Left ventricle myocardium inferior (tissue), 1 donor: Measurements from ENCODE around the gene EEF1AKMT4. TPM values are rescaled to one million over a fixed set of nuclear protein-coding genes. Genes with fewer than 3 reads are reported as not detected.

Source experiments
- DNase-seq: peaks from one replicate; pipeline ENCODE4 v3.0.0-alpha.2; 2020
- H3K27ac ChIP-seq: fragments of 200-600 bp; replicated peaks from 2 replicates; pipeline ENCODE4 v1.8.0; 2021
- H3K27me3 ChIP-seq: fragments of 200-600 bp; 2 replicates; pipeline ENCODE4 v1.8.0; 2021; ENCODE audit warnings: low read depth
- H3K36me3 ChIP-seq: fragments of 200-600 bp; 2 replicates; pipeline ENCODE4 v1.8.0; 2021
- H3K4me1 ChIP-seq: fragments of 200-600 bp; 2 replicates; pipeline ENCODE4 v1.8.0; 2021
- H3K4me3 ChIP-seq: fragments of 200-600 bp; 2 replicates; pipeline ENCODE4 v1.8.0; 2021; ENCODE audit warnings: mild to moderate bottlenecking, moderate library complexity
- H3K9me3 ChIP-seq: fragments of 200-600 bp; replicated peaks from 2 replicates; pipeline ENCODE4 v1.8.0; 2021
- intact Hi-C: fragments of 100-400 bp; cut with micrococcal nuclease; formaldehyde crosslinking; loops from one replicate; pipeline ENCODE4 v1.11.0; 2022
- total RNA-seq: library from RNA; stranded (reverse); fragmentation: NEBNext Ultra II Directional; extraction: Animal tissue kit (Norgen Biotek cat#: 25700); gene quantifications from one replicate; pipeline ENCODE4 v1.2.1, GENCODE V29; 2021
- TF ChIP-seq, protein P1 (sequence below): fragments of 200-600 bp; IDR thresholded peaks from 2 replicates; pipeline ENCODE4 v1.8.0; 2021; ENCODE audit warnings: antibody characterized with exemption, mild to moderate bottlenecking, borderline replicate concordance
- donor health status: DM: no; HTN: yes; CAD: no; lungs with severe emphysema.

Gene EEF1AKMT4
- total RNA-seq, 1 donor from 2014 or later, result 1.6 TPM

DNA sequence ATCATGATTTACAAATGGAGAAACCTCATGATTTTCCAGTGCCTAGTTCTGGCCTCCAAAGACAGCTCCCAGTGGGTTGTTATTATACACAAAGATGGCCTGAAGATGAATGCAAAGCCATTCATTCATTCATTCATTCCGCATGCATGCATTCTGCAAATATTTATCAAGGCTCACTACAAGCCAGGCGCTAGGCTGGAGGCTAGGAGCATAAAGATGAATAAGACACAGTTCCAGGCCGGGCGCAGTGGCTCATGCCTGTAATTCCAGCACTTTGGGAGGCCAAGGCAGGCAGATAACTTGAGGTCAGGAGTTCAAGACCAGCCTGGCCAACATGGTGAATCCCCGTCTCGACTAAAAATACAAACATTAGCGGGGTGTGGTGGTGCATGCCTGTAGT lies 47.1 kb downstream of the EEF1AKMT4 start:
- TF ChIP-seq, protein P1, sequence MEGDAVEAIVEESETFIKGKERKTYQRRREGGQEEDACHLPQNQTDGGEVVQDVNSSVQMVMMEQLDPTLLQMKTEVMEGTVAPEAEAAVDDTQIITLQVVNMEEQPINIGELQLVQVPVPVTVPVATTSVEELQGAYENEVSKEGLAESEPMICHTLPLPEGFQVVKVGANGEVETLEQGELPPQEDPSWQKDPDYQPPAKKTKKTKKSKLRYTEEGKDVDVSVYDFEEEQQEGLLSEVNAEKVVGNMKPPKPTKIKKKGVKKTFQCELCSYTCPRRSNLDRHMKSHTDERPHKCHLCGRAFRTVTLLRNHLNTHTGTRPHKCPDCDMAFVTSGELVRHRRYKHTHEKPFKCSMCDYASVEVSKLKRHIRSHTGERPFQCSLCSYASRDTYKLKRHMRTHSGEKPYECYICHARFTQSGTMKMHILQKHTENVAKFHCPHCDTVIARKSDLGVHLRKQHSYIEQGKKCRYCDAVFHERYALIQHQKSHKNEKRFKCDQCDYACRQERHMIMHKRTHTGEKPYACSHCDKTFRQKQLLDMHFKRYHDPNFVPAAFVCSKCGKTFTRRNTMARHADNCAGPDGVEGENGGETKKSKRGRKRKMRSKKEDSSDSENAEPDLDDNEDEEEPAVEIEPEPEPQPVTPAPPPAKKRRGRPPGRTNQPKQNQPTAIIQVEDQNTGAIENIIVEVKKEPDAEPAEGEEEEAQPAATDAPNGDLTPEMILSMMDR, result no peak
- Histone ChIP-seq H3K9me3 (no peaks in the 10 kb centered on the region), H3K4me3 (no peak overlapping the region), H3K27ac (no peak overlapping the region), H3K36me3 (peaks cover 16% of the 10 kb centered on the region), H3K4me1 (peaks cover 28% of the 10 kb centered on the region), H3K27me3 (peaks cover 11% of the 10 kb centered on the region)
- no peak for DNase-seq
- intact Hi-C loops, result no loop called here

DNA sequence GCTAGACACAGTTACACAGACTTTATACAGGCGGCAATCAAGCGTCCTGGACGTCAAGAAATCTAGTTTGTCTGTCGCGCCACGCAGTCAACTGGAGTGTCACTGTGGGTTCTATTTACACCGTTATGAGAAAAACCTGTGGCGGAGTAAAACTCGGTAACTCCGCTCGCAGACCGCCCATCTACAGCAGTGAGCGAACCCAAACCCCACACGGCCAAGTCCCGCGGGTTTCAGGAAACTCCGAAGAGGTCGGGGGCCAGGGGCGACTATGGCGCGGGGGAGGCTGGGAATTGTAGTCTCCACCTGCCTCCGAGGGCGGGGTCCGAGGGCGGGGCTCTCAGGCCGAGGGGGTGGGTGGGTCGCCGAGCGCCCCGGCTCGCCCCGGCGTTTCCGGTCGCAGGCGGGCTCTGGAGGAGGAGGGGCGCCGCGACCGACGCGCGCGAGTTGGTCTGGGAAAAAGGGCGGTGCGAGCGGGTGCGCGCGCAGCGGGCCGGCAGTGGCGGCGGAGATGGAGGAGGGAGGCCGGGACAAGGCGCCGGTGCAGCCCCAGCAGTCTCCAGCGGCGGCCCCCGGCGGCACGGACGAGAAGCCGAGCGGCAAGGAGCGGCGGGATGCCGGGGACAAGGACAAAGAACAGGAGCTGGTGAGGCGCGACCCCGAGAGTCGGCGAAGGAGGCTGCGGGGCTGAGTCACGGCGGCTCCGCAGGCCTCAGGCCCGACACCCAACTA lies 49.5 kb downstream of the EEF1AKMT4 start, which contains the start of gene PSMD2:
TSS of gene PSMD2 (plus strand) at position 483 of the 729 bp plus-strand sequence. CDS start at position 509, 26 bp downstream.
- Histone ChIP-seq H3K9me3 (no peaks in the 10 kb centered on the region), H3K4me1 (peaks cover 28% of the 10 kb centered on the region), H3K4me3 (peak within 1 kb of the TSS; percentile 87), H3K36me3 (peaks cover 39% of the 10 kb centered on the region), H3K27me3 (no peaks in the 10 kb centered on the region), H3K27ac (peak within 1 kb of the TSS; percentile 82)
- TF ChIP-seq, protein P1, result no peak
- intact Hi-C loops, result no loop called here
- peak; percentile 99 for DNase-seq

DNA sequence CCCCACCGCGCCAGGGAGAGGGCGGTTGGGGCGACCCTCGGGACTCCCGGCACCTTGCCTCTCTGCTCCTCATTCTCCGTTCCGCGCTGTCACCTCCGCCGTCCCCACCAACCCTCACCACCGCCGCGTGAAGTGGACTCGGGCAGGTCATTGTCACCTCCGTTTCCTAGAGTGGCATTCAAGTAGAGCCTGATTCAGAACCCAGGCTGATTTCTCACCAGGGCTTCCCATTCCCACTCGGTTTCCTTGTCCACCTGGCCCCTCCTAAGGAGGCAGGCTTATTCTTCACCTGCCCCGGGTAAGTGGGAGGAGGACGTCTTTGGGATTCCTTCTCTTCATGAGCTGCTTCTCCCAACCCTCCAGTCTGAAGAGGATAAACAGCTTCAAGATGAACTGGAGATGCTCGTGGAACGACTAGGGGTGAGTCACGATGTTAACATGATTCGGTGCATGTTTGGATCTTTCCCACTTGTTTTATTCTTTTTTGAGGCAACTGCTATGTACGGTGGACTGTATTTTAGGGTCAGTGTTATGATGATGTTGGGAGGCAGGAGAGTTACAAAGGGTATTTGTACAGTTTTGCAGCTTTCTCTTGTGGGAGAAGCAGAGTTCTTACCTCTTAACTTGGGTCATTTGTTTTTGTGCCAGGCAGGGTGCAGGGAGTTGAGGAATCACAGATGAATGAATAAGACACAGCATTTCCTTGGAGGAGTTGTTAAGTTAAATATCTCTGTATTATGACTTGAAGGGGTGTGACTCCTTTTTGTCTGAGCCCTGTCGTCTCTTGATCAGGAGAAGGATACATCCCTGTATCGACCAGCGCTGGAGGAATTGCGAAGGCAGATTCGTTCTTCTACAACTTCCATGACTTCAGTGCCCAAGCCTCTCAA lies 50.3 kb downstream of the EEF1AKMT4 start:
- Histone ChIP-seq H3K27ac (peak overlapping the region; percentile 82), H3K9me3 (no peaks in the 10 kb centered on the region), H3K27me3 (no peaks in the 10 kb centered on the region), H3K36me3 (peaks cover 47% of the 10 kb centered on the region), H3K4me3 (peak overlapping the region; percentile 87), H3K4me1 (peaks cover 28% of the 10 kb centered on the region)
- intact Hi-C loops, result no loop called here
- no peak for DNase-seq
- TF ChIP-seq, protein P1, result no peak

DNA sequence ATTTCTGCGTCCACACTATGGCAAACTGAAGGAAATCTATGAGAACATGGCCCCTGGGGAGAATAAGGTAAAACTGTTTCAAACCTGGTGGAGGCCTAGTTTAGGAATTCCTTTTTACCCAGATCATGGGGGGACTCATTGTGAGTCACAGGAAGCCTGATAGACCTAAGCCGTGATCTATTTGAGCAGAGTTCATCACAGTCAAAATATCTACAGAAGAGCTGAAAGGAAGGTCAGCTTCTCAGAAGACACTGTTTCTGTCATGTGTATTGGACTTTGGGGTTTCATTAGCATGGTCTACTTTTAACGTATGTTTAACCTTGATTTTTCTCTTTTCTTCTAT lies 50.9 kb downstream of the EEF1AKMT4 start:
- H3K4me1 ChIP-seq, result peaks cover 28% of the 10 kb centered on the region
- no peak for DNase-seq
- no peaks in the 10 kb centered on the region for H3K27me3 ChIP-seq
- TF ChIP-seq, protein P1, result no peak
- H3K36me3 ChIP-seq, result peaks cover 53% of the 10 kb centered on the region
- no peak overlapping the region for H3K27ac ChIP-seq
- H3K4me3 ChIP-seq, result peak overlapping the region; percentile 87
- intact Hi-C loops, result no loop called here
- H3K9me3 ChIP-seq, result no peaks in the 10 kb centered on the region

DNA sequence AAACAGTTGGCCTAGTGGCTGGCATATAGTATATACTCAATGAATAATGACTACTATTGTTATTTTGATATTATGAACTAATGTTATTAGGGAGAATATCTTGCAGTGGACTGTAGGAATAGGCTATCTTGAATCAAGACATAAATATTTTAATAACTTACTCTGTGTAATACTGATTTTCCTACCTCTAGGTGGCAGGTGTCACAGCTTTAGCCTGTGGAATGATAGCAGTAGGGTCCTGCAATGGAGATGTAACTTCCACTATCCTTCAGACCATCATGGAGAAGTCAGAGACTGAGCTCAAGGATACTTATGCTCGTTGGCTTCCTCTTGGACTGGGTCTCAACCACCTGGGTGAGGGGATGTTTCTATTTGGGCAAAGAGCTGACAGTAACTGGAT lies 56.1 kb downstream of the EEF1AKMT4 start:
- H3K36me3 ChIP-seq, result peaks cover 88% of the 10 kb centered on the region
- peaks cover 8% of the 10 kb centered on the region for H3K4me1 ChIP-seq
- H3K4me3 ChIP-seq, result no peak overlapping the region
- DNase-seq, result no peak
- intact Hi-C loops, result no loop called here
- H3K27me3 ChIP-seq, result no peaks in the 10 kb centered on the region
- TF ChIP-seq, protein P1, result peak; percentile 41
- H3K27ac ChIP-seq, result no peak overlapping the region
- H3K9me3 ChIP-seq, result no peaks in the 10 kb centered on the region
